Activated CD4-positive, alpha-beta T cell treated with anti-CD3 and anti-CD28 coated beads for 48 hours (primary cell): ENCODE results near the gene TRPM3.

Source experiments
- DNase-seq: peaks from one replicate; pipeline ENCODE4 v3.0.0-alpha.2; 2020

TRPM3 gene

GRCh38 chr9:70940605-70941004 lies 180.8 kb downstream of the TRPM3 start:
- DNase-seq: no peak

GRCh38 chr9:70936536-70936935 lies 184.9 kb downstream of the TRPM3 start:
- no peak for DNase-seq

- DNase-seq: no peak
These were observed 185.6 kb downstream of the TRPM3 start for GRCh38 chr9:70935856-70936255.

GRCh38 chr9:70934642-70935041 lies 186.8 kb downstream of the TRPM3 start:
- DNase-seq: no peak

GRCh38 chr9:70933321-70933720 lies 188.1 kb downstream of the TRPM3 start:
- no peak for DNase-seq

- DNase-seq: no peak
These were observed 189.3 kb downstream of the TRPM3 start for GRCh38 chr9:70932097-70932496.

GRCh38 chr9:70927530-70927929 lies 193.9 kb downstream of the TRPM3 start:
- no peak for DNase-seq

- peak; percentile 11 for DNase-seq
These were observed 196.4 kb downstream of the TRPM3 start for GRCh38 chr9:70924895-70925547.

GRCh38 chr9:70924380-70924779 lies 197.0 kb downstream of the TRPM3 start:
- no peak for DNase-seq

GRCh38 chr9:70923961-70924360 lies 197.5 kb downstream of the TRPM3 start:
- DNase-seq: no peak

- no peak for DNase-seq
These were observed 200.3 kb downstream of the TRPM3 start for GRCh38 chr9:70921136-70921535.

- DNase-seq: no peak
These were observed 204.1 kb downstream of the TRPM3 start for GRCh38 chr9:70917277-70917676.

- DNase-seq: no peak
These were observed 209.6 kb downstream of the TRPM3 start for GRCh38 chr9:70911791-70912190.

- no peak for DNase-seq
These were observed 210.8 kb downstream of the TRPM3 start for GRCh38 chr9:70910598-70910997.

- no peak for DNase-seq
These were observed 218.7 kb downstream of the TRPM3 start for GRCh38 chr9:70902692-70903131.

GRCh38 chr9:70902171-70902570 lies 219.2 kb downstream of the TRPM3 start:
- no peak for DNase-seq

- DNase-seq: no peak
These were observed 219.7 kb downstream of the TRPM3 start for GRCh38 chr9:70901746-70902145.

GRCh38 chr9:70901013-70901412 lies 220.4 kb downstream of the TRPM3 start:
- no peak for DNase-seq

- DNase-seq: no peak
These were observed 227.8 kb downstream of the TRPM3 start for GRCh38 chr9:70893580-70894122.

GRCh38 chr9:70888471-70888870 lies 232.9 kb downstream of the TRPM3 start:
- no peak for DNase-seq

GRCh38 chr9:70887826-70888225 lies 233.6 kb downstream of the TRPM3 start:
- DNase-seq: no peak

- DNase-seq: no peak
These were observed 237.2 kb downstream of the TRPM3 start for GRCh38 chr9:70883963-70884793.

GRCh38 chr9:70883056-70883455 lies 238.4 kb downstream of the TRPM3 start:
- no peak for DNase-seq

- no peak for DNase-seq
These were observed 240.1 kb downstream of the TRPM3 start for GRCh38 chr9:70881333-70881732.
